ENCODE data around the gene CNPY1. TPM values are rescaled to one million over a fixed set of nuclear protein-coding genes. Genes with fewer than 3 reads are reported as not detected.

Gene CNPY1
- total RNA-seq, 1 donor from 2014 or later: not detected

DNA sequence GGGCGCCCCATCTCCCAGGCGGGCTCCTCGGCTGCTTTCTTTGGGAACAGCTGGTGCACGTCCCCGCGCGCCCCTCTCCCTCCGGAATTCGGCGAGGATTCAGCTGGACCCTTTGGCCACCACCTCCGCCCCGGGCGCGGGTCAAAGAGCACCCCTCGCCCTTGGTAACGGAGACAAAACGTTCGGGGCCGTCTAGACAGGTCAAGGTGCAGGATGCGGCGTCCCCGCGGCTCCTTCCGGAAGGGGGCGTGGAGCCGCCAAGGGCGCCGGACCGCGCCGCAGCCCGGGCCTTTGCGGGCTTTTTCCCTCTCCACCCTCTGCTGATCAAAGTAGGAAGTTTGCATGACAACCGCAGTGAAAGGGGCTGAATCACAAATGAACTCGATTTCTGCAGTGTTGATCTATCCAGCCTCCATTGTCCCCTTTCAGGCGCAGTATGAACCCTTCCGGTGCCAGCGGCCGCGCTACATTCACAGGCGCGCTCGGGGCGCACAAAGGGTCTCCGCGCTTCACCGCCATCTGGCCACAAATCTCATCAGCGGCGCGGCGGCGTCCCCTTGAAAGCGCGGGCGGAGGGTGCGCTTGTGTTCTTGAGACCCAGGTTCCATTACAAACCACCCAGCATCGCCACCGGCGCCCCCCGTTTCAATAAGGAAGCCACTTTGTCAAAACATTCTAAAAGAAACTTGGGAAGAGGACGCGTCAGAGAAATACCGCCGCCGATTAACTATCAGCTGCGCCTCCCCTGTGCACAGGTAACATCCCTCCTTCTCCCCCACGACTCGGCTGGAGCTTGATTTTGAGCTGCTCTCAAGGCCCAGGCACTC, 36.4 kb downstream of the CNPY1 start:
- no peak for DNase-seq

DNA sequence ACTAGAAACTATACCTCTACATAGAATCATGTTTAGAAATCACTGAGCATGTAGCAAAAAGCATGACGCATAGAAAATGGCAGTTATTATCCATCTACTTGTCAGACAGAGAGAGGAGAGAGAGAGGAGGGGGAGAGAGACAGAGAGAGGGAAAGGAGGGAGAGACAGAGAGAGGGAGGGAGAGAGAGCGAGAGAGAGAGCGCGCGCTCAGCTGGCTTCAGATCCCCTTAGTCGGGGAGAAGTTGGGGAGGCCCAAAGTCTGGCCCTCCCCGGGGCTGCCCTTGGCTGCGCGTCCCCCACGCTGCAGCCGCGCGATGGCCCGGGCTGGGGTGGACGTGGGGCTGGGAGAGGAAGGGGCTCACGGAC, 37.0 kb downstream of the CNPY1 start:
- no peak for DNase-seq

DNA sequence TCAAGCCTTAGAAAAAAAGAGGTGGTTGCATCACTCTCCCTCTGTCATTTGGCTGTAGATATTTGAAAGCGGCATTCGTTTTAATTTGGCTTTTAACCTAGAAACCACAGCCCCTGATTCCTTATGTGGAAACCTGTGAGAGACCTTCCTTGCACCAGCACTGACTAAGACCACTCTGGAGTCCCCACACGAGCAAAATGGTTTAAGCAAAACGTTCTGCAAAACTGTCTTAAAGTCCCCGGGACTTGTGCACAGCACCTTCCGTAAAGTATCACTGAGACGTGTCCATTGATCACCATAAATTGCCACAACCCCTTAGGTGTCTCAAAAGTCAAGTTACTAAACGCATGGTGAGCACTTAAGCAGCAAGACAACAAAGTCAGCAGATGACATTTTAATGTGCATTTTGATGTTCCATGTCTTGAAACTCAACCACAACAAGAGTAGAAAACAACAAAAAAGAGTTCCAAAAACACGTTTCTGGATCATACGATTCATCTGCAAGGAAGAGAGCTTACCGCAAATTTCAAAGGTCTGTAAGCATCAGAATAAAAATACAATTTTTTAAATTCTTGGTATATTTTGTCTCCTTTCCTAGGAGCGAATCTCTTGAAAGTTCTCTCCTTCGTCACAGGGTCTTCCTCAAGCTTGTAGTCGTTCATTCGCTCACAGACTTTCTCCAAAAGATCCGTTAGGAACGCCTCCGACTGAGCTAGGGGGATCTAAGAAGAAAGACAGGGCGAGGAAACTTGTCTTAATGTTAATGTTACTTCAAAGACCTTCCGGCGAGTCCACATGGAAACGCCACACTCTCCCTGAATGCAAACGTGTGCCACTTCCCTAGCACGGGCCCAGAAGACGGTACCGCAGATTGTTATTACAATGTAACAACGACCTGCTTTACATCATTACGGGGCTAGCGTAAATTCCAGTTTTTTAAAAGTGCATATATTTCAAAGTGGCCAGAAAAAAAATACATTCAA, 37.7 kb downstream of the CNPY1 start:
- no peak for DNase-seq

DNA sequence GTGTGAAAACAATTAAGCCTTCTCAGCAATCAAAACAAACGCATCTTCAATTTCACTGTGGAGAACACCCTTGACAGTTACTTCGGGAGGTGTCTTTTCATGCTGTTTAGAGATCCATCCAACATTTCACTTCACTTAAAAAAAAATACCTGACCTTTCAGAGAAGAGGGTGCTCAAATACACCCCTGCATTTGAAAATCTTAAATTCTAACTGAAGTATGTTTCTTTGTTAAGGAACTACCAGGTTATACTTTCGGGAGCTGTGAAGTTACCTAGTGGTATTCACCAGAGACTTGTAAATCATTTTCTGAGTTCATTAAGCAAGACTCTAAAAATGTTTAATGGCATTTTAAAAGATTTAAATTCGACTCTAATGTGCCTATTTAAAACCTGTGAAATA, 38.8 kb downstream of the CNPY1 start:
- DNase-seq: no peak

DNA sequence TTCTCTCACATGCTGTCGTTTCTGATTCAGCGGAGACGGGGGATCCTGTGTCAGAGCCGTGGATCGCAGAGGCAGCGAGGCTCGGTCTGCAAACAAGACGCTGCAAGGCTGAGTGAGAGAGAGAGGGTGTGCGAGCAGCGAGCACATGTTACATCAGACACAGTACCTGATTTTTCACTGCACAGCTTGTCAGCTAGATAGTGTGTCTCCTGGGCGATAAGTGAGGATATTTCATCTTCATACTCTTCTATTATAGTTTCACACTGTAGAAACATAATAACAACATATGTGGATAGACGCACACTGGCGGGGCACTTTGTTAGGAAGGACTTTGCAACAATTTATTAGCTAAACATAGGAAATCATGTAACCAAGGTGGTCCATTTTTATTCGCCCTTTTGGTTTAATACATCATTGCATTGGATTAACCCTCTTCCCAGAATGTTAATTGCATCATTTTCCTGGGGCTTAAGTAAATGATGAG, 39.5 kb downstream of the CNPY1 start:
- DNase-seq: no peak

DNA sequence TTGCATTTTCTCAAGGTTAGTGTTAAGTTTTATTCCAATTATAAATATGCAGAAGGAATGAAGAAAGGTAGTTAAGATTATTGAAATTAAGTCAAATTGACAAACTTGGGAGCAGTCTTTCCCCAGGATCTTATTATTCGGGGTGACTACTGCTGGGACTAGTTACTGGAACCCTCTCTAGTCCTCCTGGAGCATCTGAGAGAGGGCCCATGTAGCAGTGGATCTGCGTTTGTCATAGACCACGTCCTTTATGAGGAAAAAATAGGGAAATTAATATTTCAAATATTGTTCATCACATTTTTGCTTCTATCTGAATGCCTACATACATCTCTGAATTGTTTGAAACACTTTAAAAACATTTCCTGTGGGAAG, 41.0 kb downstream of the CNPY1 start:
- no peak for DNase-seq

DNA sequence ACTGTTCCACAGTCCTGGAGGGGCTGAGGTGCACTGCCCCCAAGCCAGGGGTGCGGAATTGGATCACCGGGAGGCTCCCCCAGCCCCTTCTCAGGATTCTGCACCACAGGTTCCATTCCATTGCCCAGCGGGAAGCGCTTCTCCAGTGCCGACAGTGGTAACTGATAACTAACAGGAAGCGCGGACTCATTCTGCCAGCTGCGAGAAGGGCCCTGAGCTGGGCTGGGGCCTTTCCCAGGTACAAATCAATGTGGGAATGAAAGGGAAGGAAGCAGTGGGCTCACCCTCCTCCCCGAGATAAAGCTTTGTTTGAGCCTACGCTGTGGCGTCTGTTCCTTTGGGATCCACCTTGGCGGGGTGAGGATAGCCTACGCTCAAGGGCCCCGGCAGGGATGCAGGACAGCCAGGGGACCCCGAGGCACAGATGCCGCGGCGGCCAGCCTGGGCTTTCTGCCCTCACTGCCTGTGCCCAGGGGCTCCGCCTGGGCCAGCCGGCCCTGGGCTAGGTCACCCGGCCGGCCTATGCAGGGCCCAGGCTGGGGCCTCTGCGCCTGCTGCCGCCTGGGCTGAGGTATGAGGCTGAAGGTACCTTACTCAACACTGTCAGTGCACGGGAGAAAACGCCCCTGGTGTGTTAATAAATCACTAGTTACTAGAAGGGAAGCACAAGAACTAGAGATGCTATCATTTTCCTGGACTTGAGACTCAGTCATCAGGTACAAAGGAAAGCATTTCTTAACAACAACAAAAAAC, 49.0 kb downstream of the CNPY1 start:
- DNase-seq: no peak

DNA sequence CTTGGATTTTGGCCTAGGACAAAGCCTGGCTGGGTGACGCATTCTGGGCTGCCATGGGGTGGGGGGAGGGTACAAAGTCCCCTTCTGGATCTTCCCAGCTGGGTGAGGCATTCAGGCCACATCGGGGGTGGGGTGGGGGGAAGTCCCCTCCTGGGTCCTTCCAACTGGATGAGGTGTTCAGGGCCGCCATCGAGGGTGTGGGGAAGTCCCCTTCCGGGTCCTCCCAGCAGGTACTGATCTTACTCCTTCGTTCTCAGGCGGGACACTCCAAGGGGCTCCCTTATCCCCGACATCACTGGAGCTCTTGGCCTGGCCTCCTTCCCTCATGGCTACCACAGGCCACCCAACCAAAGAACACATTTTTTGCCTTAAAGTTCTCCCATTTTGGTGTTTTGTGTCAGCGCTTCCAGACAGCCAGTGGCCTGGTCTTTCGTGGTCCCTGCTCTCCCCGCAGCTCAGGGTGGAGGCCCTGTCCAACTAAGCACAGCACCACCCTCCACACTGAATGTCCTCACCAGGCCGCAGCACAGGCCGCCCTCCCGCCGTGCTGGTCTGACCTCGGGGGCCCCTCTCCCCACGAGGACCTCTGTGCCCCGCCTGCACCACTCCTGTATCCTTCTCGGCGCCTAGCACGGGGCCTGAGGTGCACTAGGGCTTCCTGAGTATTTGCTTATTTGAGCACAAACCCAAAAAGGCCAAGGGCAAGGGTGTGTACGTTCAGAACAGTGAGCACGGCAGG, 49.9 kb downstream of the CNPY1 start:
- DNase-seq: no peak

DNA sequence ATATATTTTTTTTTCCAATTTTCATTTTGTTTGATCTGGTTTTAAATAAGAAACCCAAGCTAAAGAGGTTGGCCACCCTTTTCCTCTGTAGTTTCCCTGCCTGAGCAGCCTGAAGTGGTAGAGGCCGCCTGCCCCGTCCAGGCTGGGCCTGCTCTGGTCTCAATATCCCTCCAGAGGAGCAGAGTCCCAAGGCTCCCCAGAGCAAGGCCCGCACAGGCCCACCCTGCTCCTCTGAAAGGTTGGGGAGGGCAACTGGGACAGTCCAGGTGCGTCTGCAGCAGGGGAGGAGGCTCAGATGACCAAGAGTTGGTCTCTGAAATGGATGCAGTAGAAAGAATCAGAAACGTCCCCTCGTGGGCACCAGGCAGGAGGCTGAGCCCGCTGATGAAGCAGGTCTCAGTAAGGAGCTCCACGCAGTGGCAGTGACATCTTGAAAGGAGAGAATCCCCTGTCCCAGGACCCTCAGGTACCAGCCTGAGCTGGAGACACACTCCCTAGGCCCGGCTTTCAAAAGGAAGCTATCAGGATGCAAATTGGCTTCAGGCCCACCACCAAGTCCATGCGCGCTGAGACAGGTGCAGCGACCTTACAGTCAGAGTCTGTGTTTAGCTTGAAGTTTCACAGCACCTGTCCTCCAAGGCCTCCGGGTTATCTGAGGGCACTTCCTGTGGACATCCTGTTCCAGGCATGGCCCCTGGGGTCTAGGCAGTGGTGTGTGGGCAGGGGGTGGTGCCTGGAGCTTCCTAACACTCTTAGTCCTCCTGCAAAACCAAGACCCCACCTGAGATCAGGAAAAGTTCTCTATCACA, 50.7 kb downstream of the CNPY1 start:
- no peak for DNase-seq

DNA sequence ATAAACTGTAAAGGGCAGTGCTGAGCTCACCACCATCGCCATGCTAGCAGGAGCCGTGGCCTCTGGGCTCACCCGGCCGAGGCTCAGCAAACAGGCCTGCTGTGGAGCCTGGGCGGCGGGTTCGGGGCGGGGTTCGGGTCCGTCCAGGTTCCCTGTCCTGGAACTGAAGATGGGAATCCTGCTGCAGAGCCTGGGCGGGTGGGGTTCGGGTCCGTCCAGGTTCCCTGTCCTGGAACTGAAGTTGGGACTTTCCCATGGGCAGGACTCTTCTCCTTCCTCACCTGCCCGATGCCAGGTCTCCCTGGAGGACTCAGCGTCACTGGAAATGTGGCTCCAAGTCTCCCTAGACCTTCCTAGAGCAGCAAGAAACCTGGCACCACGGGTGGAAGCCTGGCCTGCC, 51.8 kb downstream of the CNPY1 start:
- DNase-seq: no peak

DNA sequence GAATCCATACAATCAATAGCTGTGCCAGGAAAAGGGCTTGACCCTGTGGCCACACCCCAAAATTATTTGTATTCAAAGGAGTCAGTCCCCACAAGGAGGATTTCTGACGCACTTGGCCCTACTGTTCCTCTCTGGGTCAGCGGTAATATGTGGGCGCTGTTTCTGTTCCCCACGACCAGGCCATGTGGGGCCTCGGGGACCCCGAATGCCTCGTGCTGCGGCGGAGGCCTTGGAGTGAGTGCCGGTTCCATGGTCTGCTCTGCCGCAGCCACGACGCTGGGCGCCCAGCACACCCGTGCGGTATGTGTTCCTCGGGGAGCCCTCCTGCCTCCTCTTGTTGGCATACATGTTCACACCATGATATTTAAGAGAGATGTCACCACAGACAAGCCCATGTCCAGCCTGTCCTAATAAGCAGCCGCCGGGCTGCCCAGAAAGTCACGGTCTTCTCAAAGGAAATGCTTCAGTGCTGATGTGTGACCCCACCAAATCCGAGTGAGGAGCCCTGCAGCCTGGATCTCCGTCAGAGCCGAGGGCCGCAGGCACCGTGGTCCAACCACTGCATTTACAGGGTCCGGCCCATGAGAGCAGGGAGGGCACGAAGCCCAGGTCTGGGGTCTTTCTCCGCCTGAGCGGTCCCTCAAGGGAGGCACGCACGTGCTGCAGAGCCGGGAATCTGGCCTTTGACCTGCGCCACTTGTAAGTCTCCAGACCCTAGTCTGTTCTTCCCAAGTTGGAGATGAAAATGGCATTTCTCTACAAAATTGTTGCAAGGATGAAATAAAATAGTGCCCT, 52.4 kb downstream of the CNPY1 start:
- no peak for DNase-seq

DNA sequence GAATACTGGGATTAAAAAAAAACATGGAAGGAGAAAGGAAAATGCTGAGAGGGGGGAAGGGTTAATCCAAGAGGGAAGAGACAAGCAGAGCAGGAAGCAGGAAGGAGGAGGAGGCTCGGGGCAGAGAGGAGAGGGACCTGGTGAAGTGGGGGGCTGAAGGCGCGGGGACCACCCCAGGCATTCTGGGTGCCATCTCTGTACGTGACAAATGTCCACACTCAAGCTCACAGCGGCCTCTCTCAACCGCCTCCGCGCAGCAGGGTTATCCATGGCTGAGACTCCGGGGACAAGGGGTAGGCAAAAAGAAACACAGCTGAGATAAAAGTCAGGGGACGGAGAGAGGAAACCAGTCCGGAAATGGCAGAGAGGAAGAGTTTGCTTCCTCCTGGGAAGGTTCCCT, 54.5 kb downstream of the CNPY1 start:
- no peak for DNase-seq

DNA sequence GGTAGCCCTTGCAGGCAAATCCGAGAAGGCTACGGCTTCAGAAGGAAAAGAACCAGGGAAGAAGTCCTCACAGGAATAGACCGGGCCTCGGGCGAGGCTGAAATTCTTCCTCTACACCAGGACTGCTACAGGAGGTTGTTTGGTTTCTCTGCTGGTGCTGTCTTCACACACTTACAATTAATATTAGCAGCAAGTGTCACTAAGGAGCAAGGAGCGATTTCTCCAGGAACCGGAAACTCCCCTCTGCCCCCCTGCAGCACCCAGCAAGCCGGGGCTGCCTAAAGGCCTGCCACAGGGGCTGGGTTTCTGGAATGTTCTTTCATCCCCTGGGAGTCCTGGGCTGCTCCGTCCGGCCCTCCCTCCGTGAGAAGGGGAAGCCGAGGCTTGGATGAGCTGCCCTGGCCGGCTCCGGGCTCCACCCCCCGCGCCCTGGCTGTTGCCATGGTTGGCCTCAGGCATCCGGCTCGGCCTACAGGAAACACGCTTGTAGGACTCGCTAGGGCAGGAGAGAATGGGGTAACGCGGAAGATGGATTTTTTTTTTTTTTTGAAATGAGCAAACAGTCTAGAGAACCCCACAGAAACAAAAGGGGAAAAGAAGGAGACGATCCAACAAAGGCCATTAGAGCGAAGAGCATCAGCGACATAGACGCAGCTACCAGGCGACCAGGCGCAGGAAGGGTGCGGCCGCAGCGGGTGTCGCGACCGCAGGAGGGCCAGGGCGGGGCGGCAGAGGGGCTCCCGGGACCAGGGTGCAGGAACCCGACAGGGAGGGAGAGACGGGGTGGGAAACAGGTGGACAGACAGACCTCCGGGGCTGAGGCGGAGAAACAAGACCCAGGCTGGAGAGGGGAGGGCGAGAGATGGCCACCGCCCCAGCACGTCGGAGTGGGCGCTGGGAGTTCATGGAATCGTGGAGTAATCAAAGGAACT, 55.4 kb downstream of the CNPY1 start:
- peak; percentile 35 for DNase-seq

DNA sequence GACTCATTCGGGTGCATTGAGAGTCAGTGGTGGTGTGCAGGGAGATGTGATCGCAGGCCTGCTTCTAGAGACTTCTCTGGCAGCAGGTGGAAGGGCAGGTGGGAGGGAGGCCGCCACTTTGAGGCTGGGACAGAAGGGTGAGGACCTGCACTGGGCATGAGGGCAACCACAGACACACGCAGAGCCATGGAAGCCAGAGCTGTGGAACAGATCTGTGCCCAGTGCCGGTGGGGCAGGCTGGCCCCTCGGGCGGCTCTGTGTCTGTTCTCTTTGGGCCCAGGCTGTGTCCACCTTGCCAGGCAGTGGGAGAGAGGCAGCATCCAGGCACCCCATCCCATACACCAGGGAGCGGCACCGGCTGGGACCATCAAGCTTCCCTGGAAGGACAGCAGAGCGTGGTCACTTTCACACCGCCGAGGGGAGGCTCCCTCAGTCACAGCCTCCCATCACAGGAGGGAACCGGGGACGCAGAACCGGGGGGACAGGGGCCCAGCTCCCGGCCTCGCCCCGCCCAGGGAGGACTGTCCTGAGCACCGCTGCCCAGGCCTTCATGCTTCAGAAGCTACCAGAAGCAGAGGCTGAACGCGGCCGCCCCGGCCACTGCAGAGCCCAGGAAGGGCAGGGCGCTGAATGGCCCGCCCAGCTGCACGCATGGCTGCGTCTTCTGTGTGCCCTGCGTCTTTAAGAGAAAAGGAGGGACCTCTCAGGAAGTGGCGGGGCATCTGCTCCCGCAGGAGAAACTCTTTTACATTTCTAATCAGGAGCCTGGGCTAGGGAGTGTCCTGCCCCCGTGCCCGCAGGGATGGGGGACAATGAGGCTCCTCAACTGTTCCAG, 56.3 kb downstream of the CNPY1 start:
- DNase-seq: no peak

DNA sequence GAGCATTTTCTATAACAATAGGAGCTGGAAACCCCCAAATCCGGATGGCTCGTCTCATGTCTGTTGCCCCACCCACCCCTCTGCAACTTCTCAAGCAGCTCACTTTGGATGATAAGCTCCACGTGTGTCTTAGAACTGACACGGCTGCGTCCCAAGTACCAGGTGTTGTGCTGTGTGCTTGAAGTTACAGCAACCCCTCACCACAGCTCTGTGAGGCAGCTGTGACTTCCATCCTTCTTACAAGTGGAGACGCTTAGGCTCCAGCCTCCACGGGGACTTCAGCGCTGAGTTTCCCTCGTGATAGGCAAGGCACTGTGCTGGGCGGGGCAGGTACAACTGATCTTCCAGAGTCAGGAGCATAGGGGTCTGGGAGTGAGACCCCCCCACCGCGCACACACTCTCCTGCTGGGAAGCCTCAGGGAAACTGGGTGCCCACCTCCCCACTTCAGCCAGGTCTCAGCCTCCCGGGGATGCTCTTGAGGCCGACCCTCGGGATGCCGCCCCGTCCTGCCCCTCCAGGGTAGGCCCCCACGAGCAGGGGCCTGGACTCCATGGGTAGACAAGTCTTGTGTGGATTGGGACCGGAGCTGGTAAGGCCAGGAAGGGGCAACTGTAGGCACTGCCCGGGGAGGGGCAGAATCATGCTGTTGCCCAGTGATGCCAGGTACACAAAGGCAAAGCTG, 57.1 kb downstream of the CNPY1 start:
- no peak for DNase-seq

DNA sequence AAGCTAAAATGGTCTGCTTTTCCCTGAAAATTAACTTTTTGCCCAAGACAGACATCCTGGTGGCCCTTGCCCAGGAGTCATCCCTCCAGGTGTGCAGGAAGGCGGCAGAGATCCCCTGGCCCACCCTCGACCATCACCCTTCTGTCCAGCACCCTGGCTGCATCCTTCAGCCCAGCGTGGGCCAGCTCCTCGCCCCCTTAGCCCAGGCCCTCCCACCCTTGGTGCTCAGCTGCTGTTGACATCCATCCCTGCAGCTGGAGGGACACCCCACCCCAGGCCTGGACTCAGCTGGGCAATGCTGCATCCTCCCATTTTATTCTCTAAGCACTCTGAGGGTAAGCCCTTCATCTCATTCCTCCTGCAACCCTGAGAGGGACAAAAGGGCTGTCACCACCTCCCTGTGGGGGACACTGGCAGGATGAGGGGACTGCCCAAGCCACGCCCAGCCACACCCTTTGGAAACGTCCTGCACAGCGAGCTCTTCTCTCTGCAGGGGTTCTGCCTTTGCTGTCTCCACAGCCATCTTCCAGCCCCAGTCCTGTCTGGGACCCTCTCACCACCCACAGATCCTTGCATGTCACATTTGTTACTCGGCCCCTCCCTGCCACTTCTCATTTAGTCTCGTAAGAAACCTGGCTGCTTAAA, 57.8 kb downstream of the CNPY1 start:
- no peak for DNase-seq
